Mammary epithelial cell (primary cell): Measurements from ENCODE around the gene PTPRM.

Source experiments
- CTCF ChIP-seq, 2 donors: IDR thresholded peaks in 1 of 2; conservative IDR thresholded peaks in 1 of 2; 2 replicates each; pipeline ENCODE4 v1.5.1; 2011 to 2012; ENCODE audit warnings: inconsistent platforms in 2 of 2, low read length in 2 of 2, mild to moderate bottlenecking in 2 of 2, control low read depth in 1 of 2, low read depth in 1 of 2; ENCODE audit not compliant: insufficient read depth in 1 of 2; ENCODE audit errors: extremely low read depth in 1 of 2
- EZH2 ChIP-seq: IDR thresholded peaks from 2 replicates; pipeline ENCODE4 v1.6.1; 2012; ENCODE audit warnings: low read length, inconsistent platforms, borderline replicate concordance

GRCh38 chr18:7676253-7676873 is 109.2 kb downstream of the PTPRM start:
- TF ChIP-seq CTCF (conservative IDR thresholded peaks at IDR 0.05 in 1 of 2, IDR thresholded peaks at IDR 0.05 in 1 of 2; ENCODE audit: extremely low read depth in 1 of 2, insufficient read depth in 1 of 2, low read depth in 1 of 2, low read length in 2 of 2) (no peak), EZH2 (no peak)
